ENCODE measurements around the gene TSPAN14.

- TF ChIP-seq, protein P1, sequence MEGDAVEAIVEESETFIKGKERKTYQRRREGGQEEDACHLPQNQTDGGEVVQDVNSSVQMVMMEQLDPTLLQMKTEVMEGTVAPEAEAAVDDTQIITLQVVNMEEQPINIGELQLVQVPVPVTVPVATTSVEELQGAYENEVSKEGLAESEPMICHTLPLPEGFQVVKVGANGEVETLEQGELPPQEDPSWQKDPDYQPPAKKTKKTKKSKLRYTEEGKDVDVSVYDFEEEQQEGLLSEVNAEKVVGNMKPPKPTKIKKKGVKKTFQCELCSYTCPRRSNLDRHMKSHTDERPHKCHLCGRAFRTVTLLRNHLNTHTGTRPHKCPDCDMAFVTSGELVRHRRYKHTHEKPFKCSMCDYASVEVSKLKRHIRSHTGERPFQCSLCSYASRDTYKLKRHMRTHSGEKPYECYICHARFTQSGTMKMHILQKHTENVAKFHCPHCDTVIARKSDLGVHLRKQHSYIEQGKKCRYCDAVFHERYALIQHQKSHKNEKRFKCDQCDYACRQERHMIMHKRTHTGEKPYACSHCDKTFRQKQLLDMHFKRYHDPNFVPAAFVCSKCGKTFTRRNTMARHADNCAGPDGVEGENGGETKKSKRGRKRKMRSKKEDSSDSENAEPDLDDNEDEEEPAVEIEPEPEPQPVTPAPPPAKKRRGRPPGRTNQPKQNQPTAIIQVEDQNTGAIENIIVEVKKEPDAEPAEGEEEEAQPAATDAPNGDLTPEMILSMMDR (IDR thresholded peaks at IDR 0.05; ENCODE audit: low read length), result no peak
- TF ChIP-seq EZH2 (optimal IDR thresholded peaks at IDR 0.05; ENCODE audit: low read depth, low read length), result no peak
These were observed 38.9 kb downstream of the TSPAN14 start for GRCh38 chr10:80492848-80493521.

Measured in MM.1S (cell line).